Keratinocyte (primary cell): ENCODE measurements around the gene SLC4A9. TPM values are rescaled to one million over a fixed set of nuclear protein-coding genes. Genes with fewer than 3 reads are reported as not detected.

Source experiments
- DNase-seq: peaks from one replicate; pipeline ENCODE4 v3.0.0-alpha.2; 2011; ENCODE audit warnings: low read depth, missing footprints, low spot score
- FAIRE-seq: peaks from 2 replicates; lab custom pipeline; 2011; peaks lifted over from hg19 to GRCh38; lab: Jason Lieb, UNC
- H2AFZ ChIP-seq: 2 replicates; pipeline ENCODE4 v1.6.0; 2012; ENCODE audit warnings: low read length, control low read depth, inconsistent platforms; ENCODE audit not compliant: control insufficient read depth
- H3K27ac ChIP-seq: 2 replicates; pipeline ENCODE4 v1.5.1; 2011; ENCODE audit warnings: low read length; ENCODE audit not compliant: control insufficient read depth, insufficient read depth
- H3K27me3 ChIP-seq: 3 replicates; pipeline ENCODE4 v1.6.0; 2011; ENCODE audit warnings: low read length; ENCODE audit not compliant: control insufficient read depth, insufficient read depth; ENCODE audit errors: extremely low read depth
- H3K36me3 ChIP-seq, 2 experiments: 2 replicates in 1 of 2; 3 replicates in 1 of 2; pipeline ENCODE4 v1.5.1; 2011; ENCODE audit warnings: low read length in 2 of 2, mild to moderate bottlenecking in 1 of 2; ENCODE audit not compliant: control insufficient read depth in 2 of 2, insufficient read depth in 2 of 2; ENCODE audit errors: extremely low read depth in 1 of 2
- H3K4me1 ChIP-seq: 3 replicates; pipeline ENCODE4 v1.5.1; 2011; ENCODE audit warnings: low read length; ENCODE audit not compliant: control insufficient read depth, insufficient read depth; ENCODE audit errors: extremely low read depth
- H3K4me2 ChIP-seq: 3 replicates; pipeline ENCODE4 v1.6.0; 2011; ENCODE audit warnings: low read depth, low read length; ENCODE audit not compliant: control insufficient read depth, insufficient read depth; ENCODE audit errors: extremely low read depth
- H3K4me3 ChIP-seq, 3 experiments: fragments of 200-600 bp in 1 of 3; sonication (generic) in 1 of 3; 2 replicates in 2 of 3; 3 replicates in 1 of 3; pipeline ENCODE4 v1.5.1; 2011 to 2016; ENCODE audit warnings: low read length in 3 of 3, mild to moderate bottlenecking in 3 of 3, control low read depth in 2 of 3, inconsistent platforms in 1 of 3, low read depth in 1 of 3, mixed read lengths in 1 of 3, mixed run types in 1 of 3, moderate library complexity in 1 of 3; ENCODE audit not compliant: control insufficient read depth in 2 of 3, insufficient read depth in 2 of 3; ENCODE audit errors: extremely low read depth in 1 of 3
- H3K79me2 ChIP-seq: 2 replicates; pipeline ENCODE4 v1.6.0; 2012; ENCODE audit warnings: low read length; ENCODE audit not compliant: control insufficient read depth, insufficient read depth
- H3K9ac ChIP-seq: 3 replicates; pipeline ENCODE4 v1.6.0; 2011; ENCODE audit warnings: low read length; ENCODE audit not compliant: control insufficient read depth, insufficient read depth; ENCODE audit errors: extremely low read depth
- H3K9me1 ChIP-seq: 3 replicates; pipeline ENCODE4 v1.6.0; 2011; ENCODE audit warnings: low read length; ENCODE audit not compliant: control insufficient read depth, insufficient read depth; ENCODE audit errors: extremely low read depth
- H3K9me3 ChIP-seq: 2 replicates; pipeline ENCODE4 v1.5.1; 2012; ENCODE audit warnings: low read depth, low read length; ENCODE audit not compliant: control insufficient read depth
- H4K20me1 ChIP-seq: 3 replicates; pipeline ENCODE4 v1.6.0; 2011; ENCODE audit warnings: low read length; ENCODE audit not compliant: control insufficient read depth, insufficient read depth; ENCODE audit errors: extremely low read depth
- EZH2 ChIP-seq: IDR thresholded peaks from one replicate; pipeline ENCODE4 v1.6.1; 2012; ENCODE audit warnings: inconsistent platforms, mild to moderate bottlenecking, low read length, moderate library complexity
- dilution Hi-C: fragments of 300-500 bp; cut with MboI; formaldehyde crosslinking; loops from one replicate; pipeline ENCODE4 v1.7.0; 2020; ENCODE audit warnings: low sequenced_read_pairs; ENCODE audit not compliant: extremely low pct_ligation_motif_present
- polyA plus RNA-seq, 5 experiments: library from polyadenylated mRNA; depleted of rRNA in 3 of 5; stranded (reverse) in 3 of 5; stranded (forward) in 1 of 5; unstranded in 1 of 5; fragments of >200 nt; gene quantifications; 1 replicate in 1 of 5; 2 replicates in 3 of 5; 3 replicates in 1 of 5; pipeline versions ENCODE4 v1.2.1 to v1.2.3, GENCODE V29; 2011 to 2012; ENCODE audit warnings: missing spikeins in 2 of 5, low read depth in 1 of 5, low replicate concordance in 1 of 5
- TF ChIP-seq, protein P1 (sequence below), 3 experiments: IDR thresholded peaks in 1 of 3; conservative IDR thresholded peaks in 1 of 3; optimal IDR thresholded peaks in 1 of 3; 2 replicates in 2 of 3; 3 replicates in 1 of 3; pipeline versions ENCODE3 to v1.5.1; 2011; ENCODE audit warnings: low read length in 3 of 3, mild to moderate bottlenecking in 3 of 3, moderate library complexity in 2 of 3, control low read depth in 1 of 3, inconsistent platforms in 1 of 3; ENCODE audit not compliant: insufficient read depth in 2 of 3; ENCODE audit errors: extremely low read depth in 1 of 3

Gene SLC4A9
- polyA plus RNA-seq, 1 donor (not counting 4 experiments of a cell fraction or from before 2014, with no cell fraction given): 0.07 TPM

DNA sequence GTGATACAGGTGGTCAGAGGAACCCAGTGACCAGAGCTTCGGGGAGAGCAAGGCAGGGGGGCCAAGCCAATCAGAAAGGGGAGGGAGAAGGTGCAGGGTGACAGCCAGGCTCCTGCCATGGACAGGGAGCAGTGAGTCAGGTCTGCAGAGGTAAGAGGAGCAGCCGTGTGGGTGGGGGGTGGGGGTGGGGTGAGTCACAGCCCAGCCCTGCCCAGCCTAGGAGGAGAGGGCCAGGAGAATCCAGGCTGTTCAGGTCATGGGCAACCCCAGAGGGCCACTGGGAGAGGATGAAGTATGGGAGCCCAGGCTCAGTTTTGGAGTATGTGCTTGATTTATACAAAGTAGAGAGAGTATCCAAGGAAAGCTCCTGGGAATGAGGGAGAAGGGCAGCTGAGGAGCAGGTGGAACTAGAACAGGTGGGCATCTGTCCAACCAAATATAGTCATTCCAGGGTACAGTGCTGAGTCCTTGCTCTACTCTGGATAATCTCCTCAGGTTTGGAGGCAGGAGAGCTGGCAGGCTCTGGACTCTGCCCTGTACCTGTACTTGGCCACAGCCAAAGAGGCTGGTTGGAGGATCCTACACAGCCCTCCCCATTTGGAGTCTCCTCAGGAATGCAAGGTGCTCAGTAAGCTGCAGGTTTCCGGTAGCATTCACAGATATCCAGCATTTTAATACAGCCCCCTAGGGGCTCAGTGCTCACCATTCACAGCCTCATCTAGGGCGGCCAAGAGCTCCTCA lies 15.1 kb upstream of the SLC4A9 start:
- peak overlapping the region; percentile 92 for H3K27ac ChIP-seq
- peak overlapping the region; percentile 90 for H3K9ac ChIP-seq
- H3K9me3 ChIP-seq: no peaks in the 10 kb centered on the region
- no peaks in the 10 kb centered on the region for H3K27me3 ChIP-seq
- peaks cover 51% of the 10 kb centered on the region for H3K79me2 ChIP-seq
- H3K36me3 ChIP-seq: peaks cover 13 to 36% of the 10 kb centered on the region in 2 experiments
- H3K9me1 ChIP-seq: peaks cover 15% of the 10 kb centered on the region
- DNase-seq: no peak
- dilution Hi-C loops: no loop called here
- peak overlapping the region; percentile 73 to 81 (median 74) for H3K4me3 ChIP-seq
- H3K4me1 ChIP-seq: peaks cover 83% of the 10 kb centered on the region
- peaks cover 19% of the 10 kb centered on the region for H4K20me1 ChIP-seq
- FAIRE-seq: no peak
- TF ChIP-seq EZH2: no peak
- TF ChIP-seq, protein P1, sequence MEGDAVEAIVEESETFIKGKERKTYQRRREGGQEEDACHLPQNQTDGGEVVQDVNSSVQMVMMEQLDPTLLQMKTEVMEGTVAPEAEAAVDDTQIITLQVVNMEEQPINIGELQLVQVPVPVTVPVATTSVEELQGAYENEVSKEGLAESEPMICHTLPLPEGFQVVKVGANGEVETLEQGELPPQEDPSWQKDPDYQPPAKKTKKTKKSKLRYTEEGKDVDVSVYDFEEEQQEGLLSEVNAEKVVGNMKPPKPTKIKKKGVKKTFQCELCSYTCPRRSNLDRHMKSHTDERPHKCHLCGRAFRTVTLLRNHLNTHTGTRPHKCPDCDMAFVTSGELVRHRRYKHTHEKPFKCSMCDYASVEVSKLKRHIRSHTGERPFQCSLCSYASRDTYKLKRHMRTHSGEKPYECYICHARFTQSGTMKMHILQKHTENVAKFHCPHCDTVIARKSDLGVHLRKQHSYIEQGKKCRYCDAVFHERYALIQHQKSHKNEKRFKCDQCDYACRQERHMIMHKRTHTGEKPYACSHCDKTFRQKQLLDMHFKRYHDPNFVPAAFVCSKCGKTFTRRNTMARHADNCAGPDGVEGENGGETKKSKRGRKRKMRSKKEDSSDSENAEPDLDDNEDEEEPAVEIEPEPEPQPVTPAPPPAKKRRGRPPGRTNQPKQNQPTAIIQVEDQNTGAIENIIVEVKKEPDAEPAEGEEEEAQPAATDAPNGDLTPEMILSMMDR (optimal IDR thresholded peaks at IDR 0.05 in 1 of 3, IDR thresholded peaks at IDR 0.05 in 1 of 3, conservative IDR thresholded peaks at IDR 0.05 in 1 of 3; ENCODE audit: extremely low read depth in 1 of 3, insufficient read depth in 2 of 3, low read length in 3 of 3): peak in 1 of 3 experiments; percentile 33
- no peak overlapping the region for H2AFZ ChIP-seq
- H3K4me2 ChIP-seq: peak overlapping the region; percentile 98

DNA sequence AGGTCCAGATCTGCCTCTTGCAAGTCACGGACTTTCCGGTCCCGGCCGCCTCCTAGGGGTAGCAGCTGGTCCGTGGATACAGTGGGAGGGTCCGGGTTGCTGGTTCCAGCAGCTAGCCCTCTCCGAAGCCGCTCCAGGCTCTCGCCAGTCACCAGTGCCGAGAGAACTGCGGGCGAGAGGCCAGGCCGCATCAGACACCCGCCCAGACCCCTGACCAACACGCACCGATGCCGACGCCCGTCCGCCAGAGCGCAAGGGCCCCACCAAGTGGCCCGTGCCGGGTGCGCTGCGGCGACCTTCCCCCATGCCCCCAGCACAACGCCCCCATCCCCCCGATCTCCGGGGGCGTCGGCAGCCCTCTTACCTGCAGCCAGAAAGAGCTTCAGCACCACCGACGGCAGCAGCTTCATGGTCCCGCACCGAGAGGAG lies 14.1 kb upstream of the SLC4A9 start:
- H3K27me3 ChIP-seq: no peaks in the 10 kb centered on the region
- DNase-seq: no peak
- no peak for FAIRE-seq
- H3K9me3 ChIP-seq: no peaks in the 10 kb centered on the region
- peak overlapping the region; percentile 73 to 81 (median 74) for H3K4me3 ChIP-seq
- H3K79me2 ChIP-seq: peaks cover 49% of the 10 kb centered on the region
- H4K20me1 ChIP-seq: peaks cover 15% of the 10 kb centered on the region
- H3K9me1 ChIP-seq: peaks cover 15% of the 10 kb centered on the region
- H3K27ac ChIP-seq: peak overlapping the region; percentile 92
- H3K4me2 ChIP-seq: peak overlapping the region; percentile 98
- H3K36me3 ChIP-seq: peaks cover 13 to 31% of the 10 kb centered on the region in 2 experiments
- peak overlapping the region; percentile 32 for H2AFZ ChIP-seq
- dilution Hi-C loops: no loop called here
- TF ChIP-seq, protein P1 (optimal IDR thresholded peaks at IDR 0.05 in 1 of 3, IDR thresholded peaks at IDR 0.05 in 1 of 3, conservative IDR thresholded peaks at IDR 0.05 in 1 of 3; ENCODE audit: extremely low read depth in 1 of 3, insufficient read depth in 2 of 3, low read length in 3 of 3): peak in 2 of 3 experiments; percentile 24 to 70
- TF ChIP-seq EZH2: no peak
- peaks cover 72% of the 10 kb centered on the region for H3K4me1 ChIP-seq
- H3K9ac ChIP-seq: peak overlapping the region; percentile 90
